Activated T-helper 17 cell treated with anti-CD3 and anti-CD28 coated beads, Interleukin-2, amount 50 U/mL, for 72 hours (primary cell): ENCODE results near the gene CHID1. TPM values are rescaled to one million over a fixed set of nuclear protein-coding genes. Genes with fewer than 3 reads are reported as not detected.
A peak's percentile ranks its signal among the peaks of the same experiment; 100 is the strongest.

ENCODE experiments used
- ATAC-seq: fragments of 150-1000 bp; cut with Tn5 transposase; replicated peaks from 2 replicates; pipeline ENCODE4 v1.10.0; 2021; ENCODE audit warnings: mild to moderate bottlenecking, moderate library complexity
- H3K27ac Mint-ChIP-seq: one replicate; pipeline ENCODE4 v1.8.0; 2022; ENCODE audit warnings: mixed read lengths
- H3K27me3 Mint-ChIP-seq: one replicate; pipeline ENCODE4 v1.8.0; 2022; ENCODE audit warnings: mixed read lengths
- H3K36me3 Mint-ChIP-seq: one replicate; pipeline ENCODE4 v1.8.0; 2022; ENCODE audit warnings: low read depth, mild to moderate bottlenecking, mixed read lengths
- H3K4me1 Mint-ChIP-seq: one replicate; pipeline ENCODE4 v1.8.0; 2022; ENCODE audit warnings: mixed read lengths
- H3K4me3 Mint-ChIP-seq: one replicate; pipeline ENCODE4 v1.8.0; 2022; ENCODE audit warnings: mild to moderate bottlenecking, mixed read lengths
- H3K9me3 Mint-ChIP-seq: one replicate; pipeline ENCODE4 v1.8.0; 2022; ENCODE audit warnings: mixed read lengths
- total RNA-seq, 2 donors: library from RNA; stranded (reverse); gene quantifications; one replicate each; pipeline ENCODE4 v1.2.3, GENCODE V29; 2022

Gene CHID1
- total RNA-seq, 2 donors from 2014 or later: 71.9 to 72.6 TPM

DNA sequence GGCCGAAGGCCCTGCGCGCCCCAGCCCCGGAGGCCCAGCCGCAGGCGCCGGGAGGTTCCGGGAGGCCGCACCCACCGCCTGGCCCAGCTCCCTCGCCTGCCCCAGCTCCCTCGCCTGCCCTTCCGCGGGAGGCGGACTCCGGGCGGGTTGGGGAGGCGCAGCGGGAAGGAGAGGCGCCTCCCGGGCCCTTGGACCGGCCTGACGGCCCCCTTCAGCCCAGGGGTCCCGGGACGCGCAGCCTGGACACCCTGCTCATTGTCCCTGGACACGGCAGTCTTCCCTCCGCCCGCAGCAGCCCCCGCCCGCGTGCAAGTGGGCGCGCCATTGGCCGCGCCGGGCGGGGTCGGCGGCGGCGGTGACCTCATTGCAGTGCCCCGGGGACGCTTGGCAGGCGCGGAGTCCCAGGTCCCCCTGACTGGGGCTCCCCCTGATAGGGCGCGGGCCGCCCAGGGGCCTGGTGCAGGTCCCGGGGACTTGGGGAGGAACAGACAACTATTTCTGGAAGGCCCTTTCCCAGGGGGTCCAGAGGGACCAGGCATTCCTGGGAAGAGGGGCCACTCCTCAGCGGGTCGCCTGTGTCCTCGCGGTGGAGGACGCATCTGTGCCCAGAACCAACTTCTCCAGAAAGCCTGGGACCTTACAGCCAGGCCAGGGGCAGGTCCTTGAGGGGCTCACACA lies 77.4 kb downstream of the CHID1 start:
- peak; percentile 52 for ATAC-seq
- peaks cover 5% of the 10 kb centered on the region for H3K4me1 Mint-ChIP-seq
- peak overlapping the region; percentile 78 for H3K4me3 Mint-ChIP-seq
- no peaks in the 10 kb centered on the region for H3K9me3 Mint-ChIP-seq
- H3K36me3 Mint-ChIP-seq: no peaks in the 10 kb centered on the region
- H3K27ac Mint-ChIP-seq: no peak overlapping the region
- H3K27me3 Mint-ChIP-seq: peaks cover 3% of the 10 kb centered on the region

- ATAC-seq: peak; percentile 79
- peaks cover 5% of the 10 kb centered on the region for H3K27me3 Mint-ChIP-seq
- H3K27ac Mint-ChIP-seq: no peak within 1 kb of the TSS
- no peaks in the 10 kb centered on the region for H3K36me3 Mint-ChIP-seq
- peaks cover 8% of the 10 kb centered on the region for H3K4me1 Mint-ChIP-seq
- peak within 1 kb of the TSS; percentile 78 for H3K4me3 Mint-ChIP-seq
- no peaks in the 10 kb centered on the region for H3K9me3 Mint-ChIP-seq
Observed at GRCh38 chr11:832529-833113, 78.0 kb downstream of the CHID1 start, which contains the start of gene CD151. Gene CD151 (plus strand): TSS chr11:832952. CDS start chr11:836070, 3,118 bp downstream.

DNA sequence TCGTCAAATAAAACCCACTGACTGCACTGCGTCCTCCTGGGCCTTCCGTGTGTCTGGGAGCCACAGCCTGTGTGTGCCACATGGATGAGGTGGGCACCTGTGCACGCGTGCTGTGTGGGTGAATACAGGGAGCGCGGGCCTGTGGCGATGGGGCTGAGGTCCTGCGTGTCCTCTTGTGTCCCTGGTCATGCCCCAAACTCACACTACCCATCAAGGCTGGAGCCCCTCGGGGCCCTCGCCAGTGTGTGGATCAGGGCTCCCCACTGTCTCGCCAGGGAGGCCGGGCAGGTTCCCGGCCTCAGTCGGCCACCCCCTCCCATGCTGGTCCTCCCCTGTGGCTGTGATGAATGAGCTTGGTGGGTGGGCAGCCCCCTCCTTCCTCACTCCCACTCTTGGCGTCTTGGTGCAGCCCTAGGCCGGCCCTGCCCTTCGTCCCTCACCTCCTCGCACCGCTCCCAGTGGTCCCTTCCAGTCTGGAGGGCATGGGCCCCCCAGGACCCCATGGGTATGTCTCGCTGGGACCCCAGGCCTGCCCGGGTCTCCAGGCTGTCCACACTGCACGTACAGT lies 78.6 kb downstream of the CHID1 start:
- H3K4me3 Mint-ChIP-seq: peak overlapping the region; percentile 43
- H3K27me3 Mint-ChIP-seq: peaks cover 7% of the 10 kb centered on the region
- ATAC-seq: no peak
- no peak overlapping the region for H3K27ac Mint-ChIP-seq
- peaks cover 10% of the 10 kb centered on the region for H3K4me1 Mint-ChIP-seq
- H3K36me3 Mint-ChIP-seq: no peaks in the 10 kb centered on the region
- no peaks in the 10 kb centered on the region for H3K9me3 Mint-ChIP-seq

DNA sequence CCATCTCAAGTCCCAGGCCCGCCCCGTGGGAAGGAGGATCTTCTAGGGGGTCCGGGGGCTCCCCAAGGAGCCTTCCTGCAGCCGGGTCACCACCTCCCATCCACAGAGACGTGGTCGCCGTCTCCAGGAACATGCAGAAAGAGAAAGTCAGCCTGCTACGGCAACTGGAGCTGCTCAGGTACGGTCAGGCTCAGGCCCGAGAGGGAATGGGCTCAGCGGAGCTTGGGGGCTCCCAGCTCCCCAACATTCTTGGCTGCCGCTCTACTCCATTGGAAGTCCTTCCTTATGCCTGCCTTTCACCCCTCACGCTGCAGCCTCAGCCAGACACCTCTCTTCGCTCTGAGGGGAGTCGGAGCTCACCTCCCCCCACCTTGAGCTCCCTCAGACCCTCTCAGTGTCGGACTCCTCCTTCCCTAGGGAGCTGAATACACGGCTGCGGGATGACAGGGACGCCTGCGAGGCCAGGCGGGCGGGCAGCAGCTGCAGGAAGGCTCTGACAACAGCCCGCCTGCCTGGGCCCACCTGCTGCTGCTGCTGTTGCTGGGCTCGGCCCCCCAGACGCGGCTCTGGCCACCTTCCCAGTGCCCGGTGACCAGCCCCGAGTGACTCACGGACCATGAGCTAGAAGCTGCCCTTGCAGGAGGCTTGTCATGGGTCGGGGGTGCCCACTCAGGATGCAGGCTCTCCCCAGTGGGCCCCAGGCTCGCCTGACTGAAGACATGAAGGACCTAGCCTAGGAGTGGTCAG lies 79.3 kb downstream of the CHID1 start:
- Mint-ChIP-seq H3K9me3 (no peaks in the 10 kb centered on the region), H3K4me3 (peak overlapping the region; percentile 43), H3K4me1 (peaks cover 10% of the 10 kb centered on the region), H3K27me3 (peaks cover 7% of the 10 kb centered on the region), H3K27ac (no peak overlapping the region), H3K36me3 (no peaks in the 10 kb centered on the region)
- ATAC-seq: no peak

DNA sequence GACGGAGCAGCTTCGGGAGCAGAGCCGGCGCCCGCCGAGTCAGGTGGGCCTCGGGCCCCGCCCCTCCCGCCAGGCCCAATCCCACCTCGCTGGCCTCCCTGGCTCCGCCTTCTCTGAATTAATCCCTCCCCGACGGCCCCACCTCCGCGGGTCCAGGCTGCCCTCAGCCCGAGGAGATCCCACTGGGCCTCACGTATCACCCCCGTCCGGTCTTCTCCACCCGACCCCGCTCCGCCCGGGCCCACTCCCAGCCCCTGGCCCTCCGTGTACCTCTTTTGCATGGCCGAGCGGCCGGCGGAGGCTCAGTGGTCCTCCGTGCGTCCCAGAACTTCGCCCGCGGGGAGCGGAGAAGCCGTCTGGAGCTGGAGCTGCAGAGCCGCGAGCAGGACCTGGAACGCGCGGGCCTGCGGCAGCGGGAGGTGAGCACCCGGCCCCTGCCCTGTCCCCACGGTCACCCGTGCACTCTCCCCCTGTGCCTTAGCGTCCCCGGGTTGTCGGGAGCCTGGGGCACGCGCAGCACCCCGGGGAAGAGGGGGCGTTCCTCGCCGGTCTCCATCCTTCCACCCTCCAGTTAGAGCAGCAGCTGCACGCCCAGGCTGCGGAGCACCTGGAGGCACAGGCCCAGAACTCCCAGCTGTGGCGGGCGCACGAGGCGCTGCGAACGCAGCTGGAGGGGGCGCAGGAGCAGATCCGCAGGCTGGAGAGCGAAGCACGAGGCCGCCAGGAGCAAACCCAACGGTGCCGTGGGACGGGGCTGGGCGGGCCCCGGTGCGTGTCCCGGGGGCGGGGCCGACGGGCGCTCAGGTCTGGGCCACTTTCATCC lies 80.1 kb downstream of the CHID1 start:
- H3K27me3 Mint-ChIP-seq: peaks cover 7% of the 10 kb centered on the region
- H3K27ac Mint-ChIP-seq: no peak overlapping the region
- ATAC-seq: peak; percentile 40
- peaks cover 10% of the 10 kb centered on the region for H3K4me1 Mint-ChIP-seq
- H3K36me3 Mint-ChIP-seq: peaks cover under 1% of the 10 kb centered on the region
- no peaks in the 10 kb centered on the region for H3K9me3 Mint-ChIP-seq
- H3K4me3 Mint-ChIP-seq: peak overlapping the region; percentile 43

DNA sequence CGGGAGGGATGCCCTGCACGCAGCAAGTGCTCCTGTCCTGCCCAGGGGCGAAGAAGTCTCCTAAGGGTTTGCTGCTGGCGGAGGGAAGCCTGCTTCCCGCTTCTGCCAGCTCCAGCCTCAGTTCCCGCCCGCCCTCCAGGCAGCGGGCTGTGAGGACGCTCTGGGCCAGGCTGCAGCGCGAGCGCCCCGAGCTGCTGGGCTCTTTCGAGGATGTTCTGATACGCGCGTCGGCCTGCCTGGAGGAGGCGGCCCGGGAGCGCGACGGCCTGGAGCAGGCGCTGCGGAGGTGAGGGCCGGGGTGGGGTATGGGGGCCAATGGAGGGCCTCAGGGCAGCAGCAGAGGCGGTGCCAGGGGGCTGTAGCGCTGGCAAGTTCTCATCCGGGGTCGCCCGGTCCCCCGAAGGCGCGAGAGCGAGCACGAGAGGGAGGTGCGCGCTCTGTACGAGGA lies 80.7 kb downstream of the CHID1 start:
- peak overlapping the region; percentile 43 for H3K4me3 Mint-ChIP-seq
- no peaks in the 10 kb centered on the region for H3K9me3 Mint-ChIP-seq
- no peak for ATAC-seq
- peaks cover 7% of the 10 kb centered on the region for H3K36me3 Mint-ChIP-seq
- H3K27ac Mint-ChIP-seq: no peak overlapping the region
- H3K4me1 Mint-ChIP-seq: peaks cover 10% of the 10 kb centered on the region
- H3K27me3 Mint-ChIP-seq: peaks cover 7% of the 10 kb centered on the region

GRCh38 chr11:829176-829846 lies 81.3 kb downstream of the CHID1 start:
- no peaks in the 10 kb centered on the region for H3K9me3 Mint-ChIP-seq
- peaks cover 7% of the 10 kb centered on the region for H3K27me3 Mint-ChIP-seq
- ATAC-seq: no peak
- peak overlapping the region; percentile 43 for H3K4me3 Mint-ChIP-seq
- H3K36me3 Mint-ChIP-seq: peaks cover 11% of the 10 kb centered on the region
- peaks cover 10% of the 10 kb centered on the region for H3K4me1 Mint-ChIP-seq
- H3K27ac Mint-ChIP-seq: no peak overlapping the region

GRCh38 chr11:828506-829175 lies 82.0 kb downstream of the CHID1 start:
- Mint-ChIP-seq H3K36me3 (peaks cover 11% of the 10 kb centered on the region), H3K9me3 (no peaks in the 10 kb centered on the region), H3K4me3 (peak overlapping the region; percentile 65), H3K4me1 (peaks cover 6% of the 10 kb centered on the region), H3K27me3 (peaks cover 7% of the 10 kb centered on the region), H3K27ac (no peak overlapping the region)
- ATAC-seq: no peak

GRCh38 chr11:827897-828192 lies 82.8 kb downstream of the CHID1 start, which contains the start of gene CRACR2B:
Gene CRACR2B (plus strand): TSS chr11:827919. CDS start chr11:828608, 689 bp downstream.
- H3K27ac Mint-ChIP-seq: no peak within 1 kb of the TSS
- H3K4me3 Mint-ChIP-seq: peak within 1 kb of the TSS; percentile 65
- peaks cover 6% of the 10 kb centered on the region for H3K4me1 Mint-ChIP-seq
- peaks cover 7% of the 10 kb centered on the region for H3K27me3 Mint-ChIP-seq
- no peaks in the 10 kb centered on the region for H3K9me3 Mint-ChIP-seq
- peaks cover 16% of the 10 kb centered on the region for H3K36me3 Mint-ChIP-seq
- no peak for ATAC-seq

GRCh38 chr11:827146-827896 lies 83.3 kb downstream of the CHID1 start:
- ATAC-seq: peak; percentile 46
- peaks cover 7% of the 10 kb centered on the region for H3K27me3 Mint-ChIP-seq
- H3K36me3 Mint-ChIP-seq: peaks cover 16% of the 10 kb centered on the region
- peaks cover 6% of the 10 kb centered on the region for H3K4me1 Mint-ChIP-seq
- no peak overlapping the region for H3K27ac Mint-ChIP-seq
- H3K4me3 Mint-ChIP-seq: peak overlapping the region; percentile 65
- H3K9me3 Mint-ChIP-seq: no peaks in the 10 kb centered on the region

DNA sequence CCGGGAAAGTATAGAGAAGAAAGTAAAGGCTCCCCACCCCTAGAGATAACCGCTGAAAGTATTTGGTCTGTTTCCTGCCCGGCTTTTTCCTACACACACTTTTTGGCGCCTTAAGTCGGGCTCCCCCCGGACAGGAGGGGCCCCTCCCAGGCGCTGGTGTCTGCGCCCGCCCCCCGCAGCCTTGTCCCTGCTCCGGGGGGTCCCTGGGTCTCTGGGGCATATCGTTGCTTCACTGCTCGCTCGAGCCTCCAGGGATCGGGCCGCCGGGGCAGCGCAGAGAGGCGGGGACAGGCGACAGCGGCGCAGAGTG lies 83.8 kb downstream of the CHID1 start:
- ATAC-seq: no peak
- H3K4me1 Mint-ChIP-seq: peaks cover 6% of the 10 kb centered on the region
- H3K9me3 Mint-ChIP-seq: no peaks in the 10 kb centered on the region
- H3K27me3 Mint-ChIP-seq: peaks cover 7% of the 10 kb centered on the region
- H3K36me3 Mint-ChIP-seq: peaks cover 16% of the 10 kb centered on the region
- peak overlapping the region; percentile 64 for H3K4me3 Mint-ChIP-seq
- no peak overlapping the region for H3K27ac Mint-ChIP-seq

DNA sequence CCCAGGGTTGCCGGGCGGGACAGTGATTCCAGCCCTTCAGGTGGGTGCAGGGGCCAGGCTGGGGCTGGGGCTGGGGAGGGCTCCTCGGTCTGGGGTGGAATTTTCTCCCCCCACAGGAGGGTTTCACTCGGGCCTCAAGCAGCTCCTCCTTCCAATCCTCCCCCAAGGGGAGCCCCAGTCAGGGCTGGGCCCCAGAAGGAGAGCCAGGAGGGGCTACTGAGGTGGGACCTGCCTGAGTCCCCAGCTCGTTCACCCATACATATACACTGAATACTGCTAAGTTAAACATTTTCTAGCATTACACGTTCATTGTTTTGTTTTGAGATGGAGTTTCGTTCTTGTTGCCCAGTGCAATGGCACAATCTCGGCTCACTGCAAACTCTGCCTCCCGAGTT lies 84.4 kb downstream of the CHID1 start:
- Mint-ChIP-seq H3K27me3 (peaks cover 4% of the 10 kb centered on the region), H3K4me3 (peak overlapping the region; percentile 64), H3K4me1 (peaks cover 6% of the 10 kb centered on the region), H3K36me3 (peaks cover 16% of the 10 kb centered on the region), H3K27ac (no peak overlapping the region), H3K9me3 (no peaks in the 10 kb centered on the region)
- ATAC-seq: no peak
